K562 (cell line): Measurements from ENCODE around the gene PTPN14. TPM values are rescaled to one million over a fixed set of nuclear protein-coding genes. Genes with fewer than 3 reads are reported as not detected.

Source experiments
- ATAC-seq: fragments of 200-7000 bp; cut with Tn5 transposase; 3 replicates; pipeline ENCODE4 v1.9.1; 2020; ENCODE audit warnings: moderate library complexity
- BruUV-seq: library from RNA; stranded (reverse); fragments of 400-500 nt; replicated peaks from 2 replicates; lab custom pipeline; 2021; lab: Mats Ljungman, UMichigan
- CTCF ChIA-PET: fragments of 300-600 bp; formaldehyde crosslinking; extraction: SDS; loops from one replicate; lab custom pipeline; 2021; ENCODE audit warnings: low intra/inter-chr PET ratio; lab: Yijun Ruan, JAX
- POLR2A ChIA-PET: fragments of 300-600, 350-650 bp; sonication (Branson Sonifier 250); formaldehyde crosslinking; extraction: SDS; loops from one replicate; lab custom pipeline; 2021; ENCODE audit warnings: antibody characterized with exemption, inconsistent platforms; lab: Yijun Ruan, JAX
- DNase-seq, 4 experiments: peaks; one replicate each; pipeline versions ENCODE4 v3.0.0 to v3.0.0-alpha.2; 2011 to 2018; ENCODE audit warnings: low spot score in 3 of 4, mixed read lengths in 3 of 4; ENCODE audit errors: extremely low read depth in 1 of 4
- FAIRE-seq: peaks from 2 replicates; lab custom pipeline; 2011; peaks lifted over from hg19 to GRCh38; lab: Jason Lieb, UNC
- H2AFZ ChIP-seq: 2 replicates; pipeline ENCODE4 v1.6.0; 2011; ENCODE audit warnings: low read depth, low read length, control low read depth, inconsistent platforms
- H3K27ac ChIP-seq: fragments of 200-600 bp; 3 replicates; pipeline ENCODE4 v1.8.0; 2011; ENCODE audit warnings: low read depth, mild to moderate bottlenecking, control low read depth, inconsistent platforms, low read length, moderate library complexity, mixed read lengths; ENCODE audit errors: extremely low read depth
- H3K27me3 ChIP-seq, 2 experiments: fragments of 300-600 bp in 1 of 2; 2 replicates in 1 of 2; 3 replicates in 1 of 2; pipeline versions ENCODE4 v1.6.0 to v1.8.0; 2011; ENCODE audit warnings: inconsistent platforms in 2 of 2, low read length in 2 of 2, mild to moderate bottlenecking in 1 of 2, mixed read lengths in 1 of 2, moderate library complexity in 1 of 2; ENCODE audit not compliant: control insufficient read depth in 2 of 2, insufficient read depth in 2 of 2
- H3K36me3 ChIP-seq: fragments of 300-600 bp; 3 replicates; pipeline ENCODE4 v1.8.0; 2011; ENCODE audit warnings: mild to moderate bottlenecking, low read length, inconsistent platforms; ENCODE audit not compliant: control insufficient read depth, insufficient read depth
- H3K4me1 ChIP-seq, 2 experiments: fragments of 200-600 bp in 1 of 2; replicated peaks in 1 of 2; 2 replicates in 1 of 2; 3 replicates in 1 of 2; pipeline versions ENCODE4 v1.5.1 to v1.8.0; 2011; ENCODE audit warnings: inconsistent platforms in 2 of 2, low read length in 2 of 2, mild to moderate bottlenecking in 1 of 2, mixed read lengths in 1 of 2, moderate library complexity in 1 of 2; ENCODE audit not compliant: control insufficient read depth in 2 of 2, insufficient read depth in 2 of 2
- H3K4me2 ChIP-seq: 2 replicates; pipeline ENCODE4 v1.6.1; 2011; ENCODE audit warnings: low read length, control low read depth, inconsistent platforms, mixed read lengths; ENCODE audit not compliant: insufficient read depth
- H3K4me3 ChIP-seq: fragments of 200-600 bp; sonication (generic), shearing (Covaris generic); 2 replicates; pipeline ENCODE4 v1.5.1; 2016; ENCODE audit warnings: control low read depth, inconsistent platforms
- H3K79me2 ChIP-seq: fragments of 200-600 bp; 3 replicates; pipeline ENCODE4 v1.8.0; 2011; ENCODE audit warnings: low read length, inconsistent platforms; ENCODE audit not compliant: control insufficient read depth, insufficient read depth
- H3K9ac ChIP-seq, 2 experiments: 2 replicates each; pipeline versions ENCODE4 v1.6.0 to v1.6.1; 2011; ENCODE audit warnings: low read depth in 2 of 2, low read length in 2 of 2, control low read depth in 1 of 2, inconsistent platforms in 1 of 2, mild to moderate bottlenecking in 1 of 2, mixed read lengths in 1 of 2; ENCODE audit not compliant: insufficient read depth in 1 of 2
- H3K9me1 ChIP-seq: one replicate; pipeline ENCODE4 v1.6.0; 2011; ENCODE audit warnings: inconsistent platforms, mild to moderate bottlenecking, low read length, moderate library complexity; ENCODE audit not compliant: control insufficient read depth, insufficient read depth
- H3K9me3 ChIP-seq: replicated peaks from 2 replicates; pipeline ENCODE4 v1.5.1; 2011; ENCODE audit warnings: low read depth, low read length, inconsistent platforms; ENCODE audit not compliant: control insufficient read depth, insufficient read depth
- H4K20me1 ChIP-seq: replicated peaks from 2 replicates; pipeline ENCODE4 v1.6.1; 2011; ENCODE audit warnings: low read length, inconsistent platforms, mixed read lengths; ENCODE audit not compliant: control insufficient read depth, insufficient read depth
- ADNP ChIP-seq: fragments of 200-800 bp; sonication (Bioruptor generic); IDR thresholded peaks from 2 replicates; pipeline ENCODE4 v1.6.1; 2016; ENCODE audit warnings: missing genetic modification characterization, missing compliant biosample characterization
- ARID4B ChIP-seq: sonication (generic); formaldehyde crosslinking; IDR thresholded peaks from 2 replicates; pipeline ENCODE4 v1.8.0; 2022; ENCODE audit warnings: mild to moderate bottlenecking, missing genetic modification reagents
- CHD2 ChIP-seq: IDR thresholded peaks from 2 replicates; pipeline ENCODE4 v1.6.1; 2011; ENCODE audit warnings: low read depth, low read length
- ERF ChIP-seq: fragments of 450-650 bp; formaldehyde crosslinking; IDR thresholded peaks from 2 replicates; pipeline ENCODE4 v1.4.0; 2020; ENCODE audit warnings: mild to moderate bottlenecking, mixed read lengths
- HDAC6 ChIP-seq: IDR thresholded peaks from 2 replicates; pipeline ENCODE4 v1.6.1; 2012; ENCODE audit warnings: low read depth, mild to moderate bottlenecking, control low read depth, inconsistent platforms, low read length, moderate library complexity
- HMGN3 ChIP-seq: IDR thresholded peaks from 2 replicates; pipeline ENCODE4 v1.6.1; 2011; ENCODE audit warnings: borderline replicate concordance, low read depth, mild to moderate bottlenecking, mixed read lengths, low read length; ENCODE audit not compliant: insufficient read length; ENCODE audit errors: extremely low read depth
- KDM4B ChIP-seq, 2 experiments: fragments of 450-650 bp in 1 of 2; sonication (generic) in 1 of 2; IDR thresholded peaks; 2 replicates each; pipeline ENCODE4 v1.6.1; 2016 to 2017; ENCODE audit warnings: borderline replicate concordance in 2 of 2, antibody characterized with exemption in 1 of 2, low read depth in 1 of 2, mild to moderate bottlenecking in 1 of 2
- NRF1 ChIP-seq, 2 experiments: fragments of 450-650 bp; IDR thresholded peaks in 1 of 2; conservative IDR thresholded peaks in 1 of 2; 2 replicates each; pipeline ENCODE4 v1.6.1; 2014; ENCODE audit warnings: mild to moderate bottlenecking in 2 of 2
- POLR2B ChIP-seq: fragments of 450-650 bp; IDR thresholded peaks from 2 replicates; pipeline ENCODE4 v1.6.1; 2018; ENCODE audit warnings: low read depth; ENCODE audit not compliant: partially characterized antibody
- ZFP30 ChIP-seq: fragments of 250-450 bp; sonication (Bioruptor Pico); IDR thresholded peaks from 2 replicates; pipeline ENCODE4 v1.8.0; 2022; ENCODE audit warnings: moderate library complexity, mild to moderate bottlenecking, inconsistent platforms, borderline replicate concordance
- WGBS: fragments of 100-300 bp; shearing (Covaris generic); methylation state at CpG from one replicate; pipeline ENCODE4 v1.1.6; 2016; ENCODE audit warnings: low coverage, mixed read lengths; ENCODE audit not compliant: insufficient coverage; ENCODE audit errors: missing lambda C conversion rate; 5-methylcytosine and 5-hydroxymethylcytosine counted together
- in situ Hi-C: fragments of 300-500 bp; cut with MboI; formaldehyde crosslinking; loops from 4 replicates; pipeline ENCODE4 v1.15.0; 2018; ENCODE audit warnings: inconsistent platforms, mixed read lengths
- intact Hi-C: fragments of 100-400 bp; cut with micrococcal nuclease; formaldehyde crosslinking; loops from 2 replicates; pipeline ENCODE4 v1.14.2; 2022
- polyA plus RNA-seq, 8 experiments: library from polyadenylated mRNA; depleted of rRNA in 4 of 8; stranded (reverse) in 5 of 8; unstranded in 3 of 8; fragments of >200 nt; fragmentation: Nextera tagmentation in 2 of 8; fragmentation: Illumina TruSeq in 1 of 8; extraction: Ambion mirVana in 2 of 8; extraction: Trizol in 1 of 8; gene quantifications; 2 replicates each; pipeline versions ENCODE4 v1.2.1 to v1.2.3, GENCODE V29; 2011 to 2014; ENCODE audit warnings: inconsistent platforms in 1 of 8, missing spikeins in 1 of 8
- total RNA-seq, 7 experiments: library from RNA; depleted of rRNA in 6 of 7; stranded (reverse); fragments of >200 nt in 6 of 7; fragmentation: Illumina TruSeq in 2 of 7; extraction: Trizol in 2 of 7; gene quantifications; 2 replicates each; pipeline versions ENCODE4 v1.2.1 to v1.2.3, GENCODE V29; 2011 to 2021; ENCODE audit warnings: low replicate concordance in 1 of 7

Gene PTPN14
- total and polyA plus RNA-seq, 9 of the 15 experiments (the other 6 are each of a cell fraction or from before 2014, with no cell fraction given) = 0.01 to 0.29 (median 0.04) TPM; not detected in 6

GRCh38 chr1:214393086-214393485, 158.3 kb downstream of the PTPN14 start (continued):
- TF ChIP-seq ARID4B (CRISPR knock-in tag) (no peak), CHD2 (no peak), POLR2B (no peak)

DNA sequence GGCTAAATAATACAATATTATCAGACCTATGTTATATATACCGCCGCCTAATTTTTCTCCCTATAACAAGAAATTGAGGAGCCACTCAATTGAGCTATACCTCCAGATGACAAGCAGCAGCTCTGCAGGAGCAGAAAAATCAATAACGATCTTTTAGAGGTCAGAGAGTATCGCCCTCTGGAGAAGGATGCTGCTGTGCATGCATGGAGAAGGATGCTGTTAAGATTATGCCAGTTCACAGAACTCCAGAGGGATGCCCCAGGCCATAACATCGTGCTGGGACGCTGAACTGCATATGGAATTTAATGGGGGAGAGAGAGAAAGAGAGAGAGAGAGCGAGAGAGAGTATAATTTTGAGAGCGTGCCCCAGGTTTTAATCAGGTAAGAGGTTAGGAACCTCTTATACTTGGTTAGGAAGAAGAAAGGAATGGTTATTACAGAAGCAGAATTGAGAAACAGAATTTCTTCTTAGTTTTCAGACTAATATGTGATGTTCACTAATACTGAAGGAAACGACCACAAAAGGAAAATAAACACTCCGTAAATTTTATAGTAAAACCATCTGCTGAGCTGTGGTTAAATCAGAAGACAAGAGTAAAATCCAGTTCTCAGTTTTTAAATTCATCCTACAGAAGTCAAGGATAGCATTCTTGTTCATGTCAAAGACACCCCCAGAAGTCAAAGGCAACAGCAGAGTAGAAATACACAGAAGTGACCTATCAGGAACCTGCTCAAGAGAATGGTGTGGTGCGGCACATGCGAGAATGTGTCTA, 159.3 kb downstream of the PTPN14 start:
- H3K36me3 ChIP-seq = no peaks in the 10 kb centered on the region
- CTCF ChIA-PET = no interaction called here
- FAIRE-seq = no peak
- ATAC-seq = peak; percentile 42
- TF ChIP-seq KDM4B (IDR thresholded peaks at IDR 0.05; ENCODE audit: borderline replicate concordance in 2 of 2, low read depth in 1 of 2) (no peak), NRF1 (conservative IDR thresholded peaks at IDR 0.05 in 1 of 2, IDR thresholded peaks at IDR 0.05 in 1 of 2) (no peak), ERF (CRISPR knock-in tag) (no peak), ZFP30 (CRISPR knock-in tag) (no peak), ADNP (tag) (no peak), HDAC6 (no peak), HMGN3 (no peak)
- no peaks in the 10 kb centered on the region for H3K9me1 ChIP-seq
- H3K9me3 ChIP-seq = no peaks in the 10 kb centered on the region
- POLR2A ChIA-PET = interaction anchor here (0.7 to 1.3 kb wide), 2 partner anchors 30 to 1098 kb away, joined by 3 to 4 read pairs; no protein-coding TSS in a partner anchor
- no peak overlapping the region for H3K9ac ChIP-seq
- DNase-seq = no peak
- peaks cover 23 to 25% of the 10 kb centered on the region in 2 experiments for H3K27me3 ChIP-seq
- H3K27ac ChIP-seq = no peak overlapping the region
- H3K79me2 ChIP-seq = no peaks in the 10 kb centered on the region
- no peaks in the 10 kb centered on the region for H4K20me1 ChIP-seq
- no peak overlapping the region for H3K4me3 ChIP-seq
- no TSS peak for BruUV-seq
- no peak overlapping the region for H3K4me2 ChIP-seq
- intact Hi-C loops = no loop called here
- in situ Hi-C loops = no loop called here
- no peak overlapping the region for H2AFZ ChIP-seq
- no peaks in the 10 kb centered on the region for H3K4me1 ChIP-seq
- 2% methylated on average over 12 of the region's 12 CpGs for WGBS
